HepG2 (cell line): ENCODE data around the gene GJB4. TPM values are rescaled to one million over a fixed set of nuclear protein-coding genes. Genes with fewer than 3 reads are reported as not detected.

ENCODE experiments used
- ATAC-seq: fragments of 200-7000 bp; cut with Tn5 transposase; 3 replicates; pipeline ENCODE4 v1.9.1; 2020; ENCODE audit warnings: mild to moderate bottlenecking, moderate library complexity
- BruUV-seq: library from RNA; stranded (reverse); fragments of 400-500 nt; replicated peaks from 2 replicates; lab custom pipeline; 2021; lab: Mats Ljungman, UMichigan
- CTCF ChIA-PET: fragments of 300-600 bp; formaldehyde crosslinking; extraction: SDS; loops from one replicate; lab custom pipeline; 2021; ENCODE audit warnings: low total read pairs, inconsistent platforms, low intra/inter-chr PET ratio; lab: Yijun Ruan, JAX
- POLR2A ChIA-PET: fragments of 350-600 bp; sonication (Branson Sonifier 250); formaldehyde crosslinking; loops from one replicate; lab custom pipeline; 2020; ENCODE audit warnings: antibody characterized with exemption, inconsistent platforms; lab: Yijun Ruan, JAX
- DNase-seq: peaks from one replicate; pipeline ENCODE4 v3.0.0-alpha.2; 2015; ENCODE audit warnings: low spot score
- FAIRE-seq: peaks from 3 replicates; lab custom pipeline; 2011; peaks lifted over from hg19 to GRCh38; lab: Jason Lieb, UNC
- H2AFZ ChIP-seq: one replicate; pipeline ENCODE4 v1.6.1; 2011; ENCODE audit warnings: low read length, inconsistent platforms
- H3K27ac ChIP-seq: fragments of 300-600 bp; 3 replicates; pipeline ENCODE4 v1.8.0; 2011; ENCODE audit warnings: mixed run types, mild to moderate bottlenecking, mixed read lengths, low read length, inconsistent platforms; ENCODE audit not compliant: insufficient read depth; ENCODE audit errors: extremely low read length
- H3K27me3 ChIP-seq, 2 experiments: fragments of 200-600 bp in 1 of 2; 2 replicates in 1 of 2; 3 replicates in 1 of 2; pipeline versions ENCODE4 v1.6.0 to v1.8.0; 2011; ENCODE audit warnings: low read length in 2 of 2, mild to moderate bottlenecking in 2 of 2, moderate library complexity in 2 of 2, inconsistent platforms in 1 of 2; ENCODE audit not compliant: insufficient read depth in 2 of 2, control insufficient read depth in 1 of 2
- H3K36me3 ChIP-seq, 2 experiments: fragments of 200-600 bp in 1 of 2; replicated peaks in 1 of 2; 2 replicates in 1 of 2; 3 replicates in 1 of 2; pipeline versions ENCODE4 v1.5.1 to v1.8.0; 2011; ENCODE audit warnings: low read length in 2 of 2, inconsistent platforms in 1 of 2; ENCODE audit not compliant: insufficient read depth in 2 of 2, control insufficient read depth in 1 of 2
- H3K4me1 ChIP-seq: 2 replicates; pipeline ENCODE4 v1.5.1; 2012; ENCODE audit warnings: low read length, inconsistent platforms; ENCODE audit not compliant: insufficient read depth
- H3K4me2 ChIP-seq: 2 replicates; pipeline ENCODE4 v1.6.0; 2011; ENCODE audit warnings: low read depth, low read length, inconsistent platforms
- H3K4me3 ChIP-seq, 3 experiments: fragments of 200-600 bp in 1 of 3; sonication (generic), shearing (Covaris generic) in 1 of 3; replicated peaks in 1 of 3; 2 replicates each; pipeline ENCODE4 v1.5.1; 2011 to 2016; ENCODE audit warnings: low read length in 3 of 3, inconsistent platforms in 2 of 3, low read depth in 2 of 3, mild to moderate bottlenecking in 2 of 3, control low read depth in 1 of 3, mixed read lengths in 1 of 3; ENCODE audit not compliant: insufficient read depth in 1 of 3
- H3K79me2 ChIP-seq: one replicate; pipeline ENCODE4 v1.6.1; 2011; ENCODE audit warnings: low read length, inconsistent platforms; ENCODE audit not compliant: insufficient read depth
- H3K9ac ChIP-seq: 2 replicates; pipeline ENCODE4 v1.6.0; 2011; ENCODE audit warnings: mild to moderate bottlenecking, low read depth, low read length, inconsistent platforms; ENCODE audit not compliant: insufficient read depth
- H3K9me3 ChIP-seq: 2 replicates; pipeline ENCODE4 v1.5.1; 2012; ENCODE audit warnings: mild to moderate bottlenecking, low read length
- H4K20me1 ChIP-seq: 2 replicates; pipeline ENCODE4 v1.6.0; 2011; ENCODE audit warnings: inconsistent platforms, mild to moderate bottlenecking, low read length, moderate library complexity; ENCODE audit not compliant: insufficient read depth
- BCL6 ChIP-seq: IDR thresholded peaks from 2 replicates; pipeline ENCODE4 v1.6.1; 2016; ENCODE audit warnings: missing genetic modification reagents, missing compliant biosample characterization
- HIC2 ChIP-seq: sonication (generic); formaldehyde crosslinking; IDR thresholded peaks from 2 replicates; pipeline ENCODE4 v1.9.0; 2022; ENCODE audit warnings: low read depth, missing genetic modification reagents
- NFE2L2 ChIP-seq: fragments of 150-350 bp; IDR thresholded peaks from 2 replicates; pipeline ENCODE4 v1.6.1; 2014; ENCODE audit warnings: low read length
- SOX13 ChIP-seq, 3 experiments: fragments of 450-650 bp in 1 of 3; sonication (generic) in 1 of 3; formaldehyde crosslinking in 1 of 3; IDR thresholded peaks in 2 of 3; conservative IDR thresholded peaks in 1 of 3; 2 replicates each; pipeline versions ENCODE4 v1.5.0 to v1.6.1; 2016 to 2020; ENCODE audit warnings: antibody characterized with exemption in 1 of 3, mild to moderate bottlenecking in 1 of 3, missing compliant biosample characterization in 1 of 3, missing genetic modification reagents in 1 of 3, moderate library complexity in 1 of 3
- ZBTB14 ChIP-seq: sonication (generic); formaldehyde crosslinking; IDR thresholded peaks from 2 replicates; pipeline ENCODE4 v1.4.0; 2020; ENCODE audit warnings: missing genetic modification reagents
- ZNF160 ChIP-seq: sonication (generic); formaldehyde crosslinking; IDR thresholded peaks from 2 replicates; pipeline ENCODE4 v1.8.0; 2022; ENCODE audit warnings: mild to moderate bottlenecking, inconsistent platforms, missing genetic modification reagents
- ZNF431 ChIP-seq: sonication (generic); formaldehyde crosslinking; IDR thresholded peaks from 2 replicates; pipeline ENCODE4 v1.9.0; 2022; ENCODE audit warnings: missing genetic modification reagents, low read depth, mild to moderate bottlenecking, borderline replicate concordance
- WGBS: methylation state at CpG from one replicate; pipeline ENCODE4 v1.1.6; 2017; ENCODE audit warnings: low lambda C conversion rate; 5-methylcytosine and 5-hydroxymethylcytosine counted together
- in situ Hi-C: cut with HindIII; loops from 2 replicates; pipeline ENCODE4 v1.10.0; 2017; ENCODE audit warnings: low pct_unique_long_range_greater_than_20kb; ENCODE audit not compliant: extremely low pct_ligation_motif_present
- intact Hi-C: fragments of 100-400 bp; cut with micrococcal nuclease; formaldehyde crosslinking; loops from one replicate; pipeline ENCODE4 v1.10.0; 2022; ENCODE audit not compliant: unreplicated experiment
- polyA plus RNA-seq, 8 experiments: library from polyadenylated mRNA; depleted of rRNA in 3 of 8; stranded (reverse) in 7 of 8; unstranded in 1 of 8; fragments of >200 nt; fragmentation: Illumina TruSeq in 4 of 8; extraction: Trizol in 4 of 8; gene quantifications; 2 replicates each; pipeline versions ENCODE4 v1.2.1 to v1.2.3, GENCODE V29; 2011 to 2016; ENCODE audit warnings: low read depth in 4 of 8, missing spikeins in 1 of 8, mixed read lengths in 1 of 8; ENCODE audit not compliant: insufficient read depth in 1 of 8
- total RNA-seq, 5 experiments: library from RNA; depleted of rRNA; stranded (reverse); fragments of >200 nt; fragmentation: Illumina TruSeq; extraction: Trizol; gene quantifications; 2 replicates each; pipeline ENCODE4 v1.2.3, GENCODE V29; 2016; ENCODE audit warnings: low read depth in 1 of 5
- TF ChIP-seq, protein P1 (sequence below): sonication (generic); formaldehyde crosslinking; IDR thresholded peaks from 2 replicates; pipeline ENCODE4 v1.5.0; 2020; ENCODE audit warnings: mild to moderate bottlenecking, missing genetic modification reagents, moderate library complexity

GJB4 gene
- total and polyA plus RNA-seq, 2 of the 13 experiments (the other 11 are each of a cell fraction or from before 2014, with no cell fraction given): not detected

GRCh38 chr1:34750610-34751009 lies 8.9 kb upstream of the GJB4 start:
- Histone ChIP-seq H3K4me1 (no peaks in the 10 kb centered on the region), H3K4me3 (no peak overlapping the region), H3K4me2 (no peak overlapping the region), H3K27me3 (peaks cover 1 to 4% of the 10 kb centered on the region in 2 experiments; a peak in 2 of 5 replicates), H3K9ac (no peak overlapping the region), H3K9me3 (no peaks in the 10 kb centered on the region), H2AFZ (no peak overlapping the region), H4K20me1 (no peaks in the 10 kb centered on the region), H3K27ac (no peak overlapping the region), H3K79me2 (no peaks in the 10 kb centered on the region)
- in situ Hi-C loops: no loop called here
- POLR2A ChIA-PET: no interaction called here
- 4% methylated on average over 5 of the region's 5 CpGs for WGBS
- CTCF ChIA-PET: no interaction called here
- ATAC-seq: no peak
- no TSS peak for BruUV-seq
- TF ChIP-seq ZNF431 (CRISPR knock-in tag) (no peak), NFE2L2 (peak; percentile 57; the same call in 1 of the 2 replicates)
- TF ChIP-seq, protein P1, sequence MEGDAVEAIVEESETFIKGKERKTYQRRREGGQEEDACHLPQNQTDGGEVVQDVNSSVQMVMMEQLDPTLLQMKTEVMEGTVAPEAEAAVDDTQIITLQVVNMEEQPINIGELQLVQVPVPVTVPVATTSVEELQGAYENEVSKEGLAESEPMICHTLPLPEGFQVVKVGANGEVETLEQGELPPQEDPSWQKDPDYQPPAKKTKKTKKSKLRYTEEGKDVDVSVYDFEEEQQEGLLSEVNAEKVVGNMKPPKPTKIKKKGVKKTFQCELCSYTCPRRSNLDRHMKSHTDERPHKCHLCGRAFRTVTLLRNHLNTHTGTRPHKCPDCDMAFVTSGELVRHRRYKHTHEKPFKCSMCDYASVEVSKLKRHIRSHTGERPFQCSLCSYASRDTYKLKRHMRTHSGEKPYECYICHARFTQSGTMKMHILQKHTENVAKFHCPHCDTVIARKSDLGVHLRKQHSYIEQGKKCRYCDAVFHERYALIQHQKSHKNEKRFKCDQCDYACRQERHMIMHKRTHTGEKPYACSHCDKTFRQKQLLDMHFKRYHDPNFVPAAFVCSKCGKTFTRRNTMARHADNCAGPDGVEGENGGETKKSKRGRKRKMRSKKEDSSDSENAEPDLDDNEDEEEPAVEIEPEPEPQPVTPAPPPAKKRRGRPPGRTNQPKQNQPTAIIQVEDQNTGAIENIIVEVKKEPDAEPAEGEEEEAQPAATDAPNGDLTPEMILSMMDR (CRISPR knock-in tag): no peak
- TF ChIP-seq, all 625 proteins: peak for 1
- intact Hi-C loops: no loop called here
- DNase-seq (no peak), FAIRE-seq (no peak)
- H3K36me3 ChIP-seq: no peaks in the 10 kb centered on the region

DNA sequence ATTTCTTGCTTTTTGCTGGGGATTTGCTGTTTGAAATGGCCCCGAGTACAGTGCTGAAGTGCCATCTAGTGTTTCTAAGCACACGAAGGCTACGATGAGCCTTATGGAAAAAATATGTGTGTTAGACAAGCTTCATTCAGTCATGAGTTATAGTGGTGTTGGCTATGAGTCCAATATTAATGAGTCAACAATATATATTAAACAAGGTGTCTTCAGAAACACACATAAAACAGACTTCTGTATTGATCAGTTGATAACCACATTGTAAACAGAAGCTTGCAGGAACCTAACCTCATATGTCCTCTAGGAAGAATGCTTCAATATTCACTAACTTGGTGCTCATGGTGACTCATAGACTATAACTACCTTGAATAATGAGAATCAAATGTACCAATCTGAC lies 6.4 kb upstream of the GJB4 start:
- no peak overlapping the region for H2AFZ ChIP-seq
- ChIA-PET CTCF (no interaction called here), POLR2A (no interaction called here)
- no peaks in the 10 kb centered on the region for H3K79me2 ChIP-seq
- no peaks in the 10 kb centered on the region for H3K36me3 ChIP-seq
- peaks cover 1 to 25% of the 10 kb centered on the region in 2 experiments; a peak in 3 of 5 replicates for H3K27me3 ChIP-seq
- no peak for FAIRE-seq
- no peaks in the 10 kb centered on the region for H3K9me3 ChIP-seq
- no peaks in the 10 kb centered on the region for H3K4me1 ChIP-seq
- ATAC-seq: no peak
- H3K9ac ChIP-seq: no peak overlapping the region
- intact Hi-C loops: no loop called here
- no peak for TF ChIP-seq HIC2 (CRISPR knock-in tag)
- TF ChIP-seq BCL6 (CRISPR knock-in tag): no peak
- TF ChIP-seq ZBTB14 (CRISPR knock-in tag): no peak
- no peak for TF ChIP-seq ZNF160 (CRISPR knock-in tag)
- no peak for TF ChIP-seq ZNF431 (CRISPR knock-in tag)
- no peak for TF ChIP-seq SOX13 (IDR thresholded peaks at IDR 0.05)
- no peak for TF ChIP-seq SOX13 (CRISPR knock-in tag; conservative IDR thresholded peaks at IDR 0.05 in 1 of 2, IDR thresholded peaks at IDR 0.05 in 1 of 2)
- in situ Hi-C loops: no loop called here
- no peak overlapping the region for H3K4me2 ChIP-seq
- H3K27ac ChIP-seq: no peak overlapping the region
- WGBS: 24% methylated on average over 3 of the region's 3 CpGs
- DNase-seq: no peak
- no peaks in the 10 kb centered on the region for H4K20me1 ChIP-seq
- no peak overlapping the region for H3K4me3 ChIP-seq
- no TSS peak for BruUV-seq
